Measurements from ENCODE around the gene ASTN1.

The ASTN1 gene

GRCh38 chr1:176939993-176940392 lies 224.5 kb downstream of the ASTN1 start:
- Histone ChIP-seq H2AK5ac (ENCODE audit: low read length, severe bottlenecking) (no peak overlapping the region), H3K4me2 (ENCODE audit: low read length, poor library complexity, severe bottlenecking) (no peak overlapping the region), H3K79me1 (replicated peaks; ENCODE audit: low read length, poor library complexity, severe bottlenecking) (no peaks in the 10 kb centered on the region), H4K8ac (ENCODE audit: low read length) (no peak overlapping the region), H2BK15ac (ENCODE audit: low read depth, poor library complexity, severe bottlenecking) (no peak overlapping the region), H3K4me3 (ENCODE audit: insufficient read depth in 1 of 2, low read depth in 1 of 2, low read length in 2 of 2) (no peak overlapping the region), H3K27me3 (ENCODE audit: control insufficient read depth in 1 of 2, insufficient read depth in 1 of 2, low read length in 2 of 2) (peaks cover 0 to 10% of the 10 kb centered on the region in 2 experiments), H2BK120ac (ENCODE audit: low read depth, low read length) (no peak overlapping the region), H3K18ac (ENCODE audit: low read depth in 1 of 2, low read length in 2 of 2) (no peak overlapping the region), H3K27ac (ENCODE audit: low read length, poor library complexity, severe bottlenecking) (no peak overlapping the region), H3K9ac (ENCODE audit: low read length) (no peak overlapping the region), H3K9me3 (ENCODE audit: control insufficient read depth, low read length) (no peaks in the 10 kb centered on the region), H3K4ac (ENCODE audit: low read depth in 1 of 2, low read length in 2 of 2) (no peak overlapping the region), H3K36me3 (ENCODE audit: control insufficient read depth in 1 of 2, insufficient read depth in 2 of 2, low read depth in 1 of 2, low read length in 2 of 2) (no peaks in the 10 kb centered on the region), H3K14ac (ENCODE audit: low read length in 2 of 2) (no peak overlapping the region), H4K91ac (ENCODE audit: low read length) (no peak overlapping the region), H3K23ac (ENCODE audit: low read length in 2 of 2) (no peak overlapping the region), H3K4me1 (ENCODE audit: control insufficient read depth, insufficient read depth, low read depth, low read length) (no peaks in the 10 kb centered on the region), H2BK12ac (ENCODE audit: low read length in 2 of 2) (no peak overlapping the region), H2AFZ (ENCODE audit: low read depth, low read length) (no peak overlapping the region), H2BK5ac (ENCODE audit: low read depth, low read length, poor library complexity, severe bottlenecking) (no peak overlapping the region)
- DNase-seq: no peak
- WGBS: 67% methylated on average over 2 of the region's 2 CpGs

DNA sequence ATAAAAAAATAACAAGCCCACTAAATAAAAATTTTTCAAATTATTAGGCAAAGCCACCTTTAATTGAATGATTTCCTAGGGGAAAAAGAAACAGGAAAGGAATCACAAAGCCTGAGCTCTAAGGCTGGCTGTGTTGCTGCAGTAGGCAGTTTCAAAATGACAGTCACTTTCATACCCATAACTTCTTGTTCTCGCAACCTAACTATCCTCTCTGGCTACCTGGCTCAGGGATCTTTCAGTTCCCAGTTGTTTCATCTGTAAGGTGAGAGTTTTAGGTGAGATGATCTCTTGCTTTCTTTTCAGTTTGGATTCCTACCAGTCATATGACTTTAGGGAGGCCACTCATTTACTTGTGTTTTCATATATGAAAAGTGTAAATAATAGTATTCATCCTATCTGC lies 226.1 kb downstream of the ASTN1 start:
- H3K27ac ChIP-seq (ENCODE audit: low read length, poor library complexity, severe bottlenecking): no peak overlapping the region
- H3K4me2 ChIP-seq (ENCODE audit: low read length, poor library complexity, severe bottlenecking): no peak overlapping the region
- H2AK5ac ChIP-seq (ENCODE audit: low read length, severe bottlenecking): no peak overlapping the region
- no peak overlapping the region for H3K23ac ChIP-seq (ENCODE audit: low read length in 2 of 2)
- DNase-seq: no peak
- H3K36me3 ChIP-seq (ENCODE audit: control insufficient read depth in 1 of 2, insufficient read depth in 2 of 2, low read depth in 1 of 2, low read length in 2 of 2): no peaks in the 10 kb centered on the region
- no peak overlapping the region for H2BK15ac ChIP-seq (ENCODE audit: low read depth, poor library complexity, severe bottlenecking)
- no peaks in the 10 kb centered on the region for H3K9me3 ChIP-seq (ENCODE audit: control insufficient read depth, low read length)
- H2BK120ac ChIP-seq (ENCODE audit: low read depth, low read length): no peak overlapping the region
- H3K27me3 ChIP-seq (ENCODE audit: control insufficient read depth in 1 of 2, insufficient read depth in 1 of 2, low read length in 2 of 2): peaks cover 0 to 10% of the 10 kb centered on the region in 2 experiments
- H3K9ac ChIP-seq (ENCODE audit: low read length): no peak overlapping the region
- H2BK5ac ChIP-seq (ENCODE audit: low read depth, low read length, poor library complexity, severe bottlenecking): no peak overlapping the region
- no peaks in the 10 kb centered on the region for H3K79me1 ChIP-seq (replicated peaks; ENCODE audit: low read length, poor library complexity, severe bottlenecking)
- no peak overlapping the region for H3K18ac ChIP-seq (ENCODE audit: low read depth in 1 of 2, low read length in 2 of 2)
- no peak overlapping the region for H2BK12ac ChIP-seq (ENCODE audit: low read length in 2 of 2)
- H3K14ac ChIP-seq (ENCODE audit: low read length in 2 of 2): no peak overlapping the region
- H3K4me3 ChIP-seq (ENCODE audit: insufficient read depth in 1 of 2, low read depth in 1 of 2, low read length in 2 of 2): no peak overlapping the region
- H3K4ac ChIP-seq (ENCODE audit: low read depth in 1 of 2, low read length in 2 of 2): no peak overlapping the region
- no peak overlapping the region for H2AFZ ChIP-seq (ENCODE audit: low read depth, low read length)
- no peaks in the 10 kb centered on the region for H3K4me1 ChIP-seq (ENCODE audit: control insufficient read depth, insufficient read depth, low read depth, low read length)
- H4K8ac ChIP-seq (ENCODE audit: low read length): no peak overlapping the region
- H4K91ac ChIP-seq (ENCODE audit: low read length): no peak overlapping the region
- 80% methylated on average over 1 of the region's 1 CpG for WGBS

DNA sequence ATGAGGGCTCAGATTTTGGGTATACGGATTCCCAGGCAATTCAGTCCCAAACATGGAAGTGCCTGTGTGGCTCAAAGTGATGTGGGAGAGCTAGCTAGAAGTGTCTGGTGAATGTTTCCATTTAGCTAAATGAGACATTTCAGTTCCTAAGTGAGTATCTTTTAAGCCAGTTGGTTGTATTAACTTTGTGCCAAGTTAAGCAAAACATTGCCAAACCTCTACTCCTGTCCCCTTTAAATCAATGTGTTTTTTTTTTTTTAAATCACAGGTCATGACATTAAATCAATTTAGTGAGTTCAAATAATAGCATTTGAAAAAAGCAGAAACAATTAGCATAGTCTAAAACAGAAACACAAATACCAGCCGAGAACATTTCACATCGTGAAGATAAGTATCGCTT lies 230.1 kb downstream of the ASTN1 start:
- no peak overlapping the region for H2AK5ac ChIP-seq (ENCODE audit: low read length, severe bottlenecking)
- H3K14ac ChIP-seq (ENCODE audit: low read length in 2 of 2): no peak overlapping the region
- H3K27me3 ChIP-seq (ENCODE audit: control insufficient read depth in 1 of 2, insufficient read depth in 1 of 2, low read length in 2 of 2): peaks cover 0 to 10% of the 10 kb centered on the region in 2 experiments
- H3K23ac ChIP-seq (ENCODE audit: low read length in 2 of 2): no peak overlapping the region
- H2BK12ac ChIP-seq (ENCODE audit: low read length in 2 of 2): no peak overlapping the region
- H3K27ac ChIP-seq (ENCODE audit: low read length, poor library complexity, severe bottlenecking): no peak overlapping the region
- no peak overlapping the region for H4K8ac ChIP-seq (ENCODE audit: low read length)
- no peak overlapping the region for H4K91ac ChIP-seq (ENCODE audit: low read length)
- no peak overlapping the region for H2BK5ac ChIP-seq (ENCODE audit: low read depth, low read length, poor library complexity, severe bottlenecking)
- H2BK120ac ChIP-seq (ENCODE audit: low read depth, low read length): no peak overlapping the region
- no peak overlapping the region for H2AFZ ChIP-seq (ENCODE audit: low read depth, low read length)
- no peak for DNase-seq
- no peak overlapping the region for H3K9ac ChIP-seq (ENCODE audit: low read length)
- H3K79me1 ChIP-seq (replicated peaks; ENCODE audit: low read length, poor library complexity, severe bottlenecking): no peaks in the 10 kb centered on the region
- H3K9me3 ChIP-seq (ENCODE audit: control insufficient read depth, low read length): no peaks in the 10 kb centered on the region
- H3K18ac ChIP-seq (ENCODE audit: low read depth in 1 of 2, low read length in 2 of 2): no peak overlapping the region
- no peaks in the 10 kb centered on the region for H3K4me1 ChIP-seq (ENCODE audit: control insufficient read depth, insufficient read depth, low read depth, low read length)
- H2BK15ac ChIP-seq (ENCODE audit: low read depth, poor library complexity, severe bottlenecking): no peak overlapping the region
- no peaks in the 10 kb centered on the region for H3K36me3 ChIP-seq (ENCODE audit: control insufficient read depth in 1 of 2, insufficient read depth in 2 of 2, low read depth in 1 of 2, low read length in 2 of 2)
- H3K4me3 ChIP-seq (ENCODE audit: insufficient read depth in 1 of 2, low read depth in 1 of 2, low read length in 2 of 2): no peak overlapping the region
- H3K4me2 ChIP-seq (ENCODE audit: low read length, poor library complexity, severe bottlenecking): no peak overlapping the region
- no peak overlapping the region for H3K4ac ChIP-seq (ENCODE audit: low read depth in 1 of 2, low read length in 2 of 2)
- 94% methylated on average over 4 of the region's 4 CpGs for WGBS

DNA sequence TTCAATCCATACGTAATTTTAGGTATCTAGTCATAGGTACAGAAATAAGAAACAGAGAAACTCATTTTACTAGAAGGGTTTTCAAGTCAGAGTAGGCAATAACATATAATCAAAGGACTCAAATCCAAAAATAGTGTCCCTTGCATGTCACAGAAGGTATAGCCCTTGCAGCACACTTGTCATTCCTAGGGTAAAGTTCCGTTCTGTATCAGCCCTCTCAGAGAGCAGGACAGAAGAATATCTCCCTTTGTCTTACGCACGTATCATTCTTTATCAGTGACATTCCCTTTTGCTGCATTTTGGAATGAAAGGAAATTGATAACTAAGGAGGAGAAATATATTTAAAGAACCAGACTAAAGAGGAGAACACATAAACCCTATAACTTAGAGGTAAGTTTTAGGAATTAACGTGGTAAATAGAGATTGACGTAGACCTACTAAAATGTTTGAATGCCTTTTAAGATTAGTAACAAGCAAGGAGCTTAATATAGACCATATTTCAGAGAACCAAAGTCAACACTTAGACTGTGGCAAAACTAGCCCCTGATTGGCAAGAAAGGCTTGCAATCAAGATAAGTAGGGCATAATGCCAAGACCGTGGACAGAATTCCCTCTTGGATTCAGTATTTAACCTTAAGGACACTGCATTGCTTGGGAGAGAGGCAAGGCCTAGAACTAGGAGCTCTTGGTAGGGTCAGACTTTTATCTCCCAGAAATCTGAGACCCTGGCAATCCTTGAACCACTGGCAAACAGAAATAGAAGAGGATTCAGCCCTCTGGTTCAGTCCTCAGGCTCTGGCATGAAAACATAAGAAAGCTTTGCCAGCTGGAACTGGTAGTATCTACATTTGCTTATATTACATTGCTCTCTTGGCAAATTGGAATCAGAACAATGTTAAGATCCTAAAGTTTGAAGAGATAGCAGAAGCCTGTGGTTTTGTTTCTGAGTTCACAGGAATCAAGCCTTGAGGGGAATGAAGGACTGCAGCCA lies 232.1 kb downstream of the ASTN1 start:
- H3K36me3 ChIP-seq (ENCODE audit: control insufficient read depth in 1 of 2, insufficient read depth in 2 of 2, low read depth in 1 of 2, low read length in 2 of 2): no peaks in the 10 kb centered on the region
- H3K79me1 ChIP-seq (replicated peaks; ENCODE audit: low read length, poor library complexity, severe bottlenecking): no peaks in the 10 kb centered on the region
- DNase-seq: no peak
- no peak overlapping the region for H3K9ac ChIP-seq (ENCODE audit: low read length)
- H3K18ac ChIP-seq (ENCODE audit: low read depth in 1 of 2, low read length in 2 of 2): no peak overlapping the region
- peaks cover 0 to 22% of the 10 kb centered on the region in 2 experiments for H3K27me3 ChIP-seq (ENCODE audit: control insufficient read depth in 1 of 2, insufficient read depth in 1 of 2, low read length in 2 of 2)
- no peak overlapping the region for H2BK5ac ChIP-seq (ENCODE audit: low read depth, low read length, poor library complexity, severe bottlenecking)
- no peak overlapping the region for H3K4me3 ChIP-seq (ENCODE audit: insufficient read depth in 1 of 2, low read depth in 1 of 2, low read length in 2 of 2)
- WGBS: 94% methylated on average over 5 of the region's 7 CpGs
- H2BK15ac ChIP-seq (ENCODE audit: low read depth, poor library complexity, severe bottlenecking): no peak overlapping the region
- no peaks in the 10 kb centered on the region for H3K4me1 ChIP-seq (ENCODE audit: control insufficient read depth, insufficient read depth, low read depth, low read length)
- H3K23ac ChIP-seq (ENCODE audit: low read length in 2 of 2): no peak overlapping the region
- H3K9me3 ChIP-seq (ENCODE audit: control insufficient read depth, low read length): no peaks in the 10 kb centered on the region
- H3K4me2 ChIP-seq (ENCODE audit: low read length, poor library complexity, severe bottlenecking): no peak overlapping the region
- H4K8ac ChIP-seq (ENCODE audit: low read length): no peak overlapping the region
- H3K14ac ChIP-seq (ENCODE audit: low read length in 2 of 2): no peak overlapping the region
- no peak overlapping the region for H4K91ac ChIP-seq (ENCODE audit: low read length)
- H2AK5ac ChIP-seq (ENCODE audit: low read length, severe bottlenecking): no peak overlapping the region
- H2BK12ac ChIP-seq (ENCODE audit: low read length in 2 of 2): no peak overlapping the region
- no peak overlapping the region for H2AFZ ChIP-seq (ENCODE audit: low read depth, low read length)
- no peak overlapping the region for H3K27ac ChIP-seq (ENCODE audit: low read length, poor library complexity, severe bottlenecking)
- H2BK120ac ChIP-seq (ENCODE audit: low read depth, low read length): no peak overlapping the region
- no peak overlapping the region for H3K4ac ChIP-seq (ENCODE audit: low read depth in 1 of 2, low read length in 2 of 2)

Measured in mesenchymal stem cell (in vitro differentiated cells and primary cell).